Glutamatergic neuron (in vitro differentiated cells): Measurements from ENCODE around the gene CARM1. TPM values are rescaled to one million over a fixed set of nuclear protein-coding genes. Genes with fewer than 3 reads are reported as not detected.
A peak's percentile ranks its signal among the peaks of the same experiment; 100 is the strongest.

Source experiments
- DNase-seq: peaks from one replicate; pipeline ENCODE4 v3.0.0; 2022
- H3K27ac Mint-ChIP-seq: one replicate; pipeline ENCODE4 v1.8.0; 2020; ENCODE audit warnings: mild to moderate bottlenecking, mixed read lengths, inconsistent platforms; ENCODE audit not compliant: unreplicated experiment
- H3K27me3 Mint-ChIP-seq: one replicate; pipeline ENCODE4 v1.8.0; 2020; ENCODE audit warnings: mild to moderate bottlenecking, moderate library complexity, mixed read lengths, inconsistent platforms; ENCODE audit not compliant: unreplicated experiment
- H3K36me3 Mint-ChIP-seq: one replicate; pipeline ENCODE4 v1.8.0; 2020; ENCODE audit warnings: mild to moderate bottlenecking, mixed read lengths, inconsistent platforms; ENCODE audit not compliant: unreplicated experiment
- H3K4me1 Mint-ChIP-seq: one replicate; pipeline ENCODE4 v1.8.0; 2020; ENCODE audit warnings: mild to moderate bottlenecking, low read depth, mixed read lengths, inconsistent platforms; ENCODE audit not compliant: unreplicated experiment
- H3K4me3 Mint-ChIP-seq: one replicate; pipeline ENCODE4 v1.8.0; 2020; ENCODE audit warnings: mild to moderate bottlenecking, mixed read lengths, inconsistent platforms; ENCODE audit not compliant: unreplicated experiment
- H3K9me3 Mint-ChIP-seq: one replicate; pipeline ENCODE4 v1.8.0; 2020; ENCODE audit warnings: mild to moderate bottlenecking, moderate library complexity, mixed read lengths, inconsistent platforms; ENCODE audit not compliant: unreplicated experiment
- CTCF ChIP-seq: fragments of 200-600 bp; sonication (generic); IDR thresholded peaks from one replicate; pipeline ENCODE4 v1.5.0; 2021; ENCODE audit not compliant: partially characterized antibody, unreplicated experiment
- long read RNA-seq: library from polyadenylated mRNA; unstranded; transcript quantifications from one replicate; pipeline ENCODE4 v2.0.0, GENCODE V29; 2020; ENCODE audit not compliant: unreplicated experiment
- total RNA-seq: library from RNA; stranded (reverse); fragmentation: NEBNext Ultra II Directional; extraction: Animal tissue kit (Norgen Biotek cat#: 25700); gene quantifications from one replicate; pipeline ENCODE4 v1.2.1, GENCODE V29; 2021; ENCODE audit not compliant: unreplicated experiment

Gene CARM1
- total RNA-seq, result 133 TPM
- long read RNA-seq, partial matches to known transcripts, result 3 of 3 reads
- long read RNA-seq, other reads (novel, unspliced or antisense), result 0 of 3 reads

GRCh38 chr19:10870955-10871603, at the start of gene CARM1:
Gene CARM1, plus strand, starts transcription at chr19:10871553. Its CDS starts 150 bp downstream, at chr19:10871703.
- peak; percentile 68 for TF ChIP-seq CTCF
- Mint-ChIP-seq H3K27me3 (peaks cover 12% of the 10 kb centered on the region), H3K4me3 (peak within 1 kb of the TSS; percentile 99), H3K36me3 (no peaks in the 10 kb centered on the region), H3K9me3 (peaks cover 13% of the 10 kb centered on the region), H3K4me1 (peaks cover 14% of the 10 kb centered on the region), H3K27ac (peak within 1 kb of the TSS; percentile 97)
- DNase-seq, result peak; percentile 99

GRCh38 chr19:10823690-10824089, 47.7 kb upstream of the CARM1 start:
- no peak for TF ChIP-seq CTCF
- no peak for DNase-seq
- H3K4me1 Mint-ChIP-seq, result peaks cover 3% of the 10 kb centered on the region
- no peak overlapping the region for H3K27ac Mint-ChIP-seq
- H3K9me3 Mint-ChIP-seq, result peaks cover 8% of the 10 kb centered on the region
- no peaks in the 10 kb centered on the region for H3K36me3 Mint-ChIP-seq
- no peak overlapping the region for H3K4me3 Mint-ChIP-seq
- peaks cover 3% of the 10 kb centered on the region for H3K27me3 Mint-ChIP-seq

- H3K9me3 Mint-ChIP-seq, result peaks cover 7% of the 10 kb centered on the region
- no peak for TF ChIP-seq CTCF
- no peak for DNase-seq
- H3K4me3 Mint-ChIP-seq, result no peak overlapping the region
- no peaks in the 10 kb centered on the region for H3K4me1 Mint-ChIP-seq
- peaks cover 3% of the 10 kb centered on the region for H3K27me3 Mint-ChIP-seq
- H3K27ac Mint-ChIP-seq, result no peak overlapping the region
- H3K36me3 Mint-ChIP-seq, result no peaks in the 10 kb centered on the region
These were observed 45.1 kb upstream of the CARM1 start for GRCh38 chr19:10826231-10826630.

- H3K27me3 Mint-ChIP-seq, result peaks cover 3% of the 10 kb centered on the region
- H3K9me3 Mint-ChIP-seq, result peaks cover 7% of the 10 kb centered on the region
- TF ChIP-seq CTCF, result no peak
- no peaks in the 10 kb centered on the region for H3K4me1 Mint-ChIP-seq
- no peak overlapping the region for H3K27ac Mint-ChIP-seq
- no peak overlapping the region for H3K4me3 Mint-ChIP-seq
- H3K36me3 Mint-ChIP-seq, result no peaks in the 10 kb centered on the region
- DNase-seq, result no peak
These were observed 44.5 kb upstream of the CARM1 start for GRCh38 chr19:10826846-10827245.
